ENCODE measurements around the gene RTN4RL1.

GRCh38 chr17:1947229-1947742, 77.8 kb downstream of the RTN4RL1 start:
- TF ChIP-seq CTCF (IDR thresholded peaks at IDR 0.05): no peak
- TF ChIP-seq POLR2A (IDR thresholded peaks at IDR 0.05): no peak

All from right lobe of liver (tissue), 4 donors.